Endothelial cell of umbilical vein (primary cell): ENCODE measurements around the gene FIGNL2.

Experiments
- EZH2 ChIP-seq: IDR thresholded peaks from 2 replicates; pipeline ENCODE4 v1.6.1; 2012; ENCODE audit warnings: borderline replicate concordance, low read depth, mild to moderate bottlenecking, moderate library complexity, low read length, inconsistent platforms; ENCODE audit not compliant: severe bottlenecking
- JUN ChIP-seq: IDR thresholded peaks from 2 replicates; pipeline ENCODE4 v1.6.1; 2011; ENCODE audit warnings: borderline replicate concordance, low read depth; ENCODE audit not compliant: insufficient read length, insufficient read depth
- POLR2A ChIP-seq: IDR thresholded peaks from 2 replicates; pipeline ENCODE4 v1.6.1; 2012; ENCODE audit warnings: low read depth, mild to moderate bottlenecking, control low read depth, low read length
- POLR2AphosphoS5 ChIP-seq: IDR thresholded peaks from 2 replicates; pipeline ENCODE4 v1.6.1; 2012; ENCODE audit warnings: low read depth, mild to moderate bottlenecking, control low read depth, low read length, moderate library complexity; ENCODE audit not compliant: insufficient read depth

- TF ChIP-seq POLR2AphosphoS5 (no peak), POLR2A (no peak), JUN (no peak), EZH2 (no peak)
Measured at GRCh38 chr12:51841727-51842126, 6.8 kb downstream of the FIGNL2 start.
